Right atrium auricular region (tissue), 2 donors: ENCODE results near the gene CPPED1. TPM values are rescaled to one million over a fixed set of nuclear protein-coding genes. Genes with fewer than 3 reads are reported as not detected.
"Not testable (repeated sequence)": the region's sequence is repeated elsewhere in the genome, so short reads cannot be mapped to it uniquely, and the experiment has no call there.

Experiments
- DNase-seq: peaks from one replicate; pipeline ENCODE4 v3.0.0-alpha.2; 2019; ENCODE audit warnings: low spot score
- H3K27ac ChIP-seq, 2 donors: fragments of 200-600 bp; sonication (generic); 1 replicate in 1 of 2; 2 replicates in 1 of 2; pipeline ENCODE4 v1.5.1; 2016 to 2019
- H3K27me3 ChIP-seq, 2 donors: fragments of 200-600 bp; sonication (generic); one replicate each; pipeline versions ENCODE4 v1.5.1 to v1.6.0; 2017 to 2019
- H3K36me3 ChIP-seq: fragments of 200-600 bp; sonication (generic); one replicate; pipeline ENCODE4 v1.5.1; 2016
- H3K4me1 ChIP-seq, 2 donors: fragments of 200-600 bp; sonication (generic); one replicate each; pipeline versions ENCODE4 v1.5.1 to v1.6.0; 2017 to 2019
- H3K4me3 ChIP-seq, 2 donors: fragments of 200-600 bp; sonication (generic); 1 replicate in 1 of 2; 2 replicates in 1 of 2; pipeline ENCODE4 v1.5.1; 2017 to 2019; ENCODE audit warnings: mild to moderate bottlenecking in 1 of 2, moderate library complexity in 1 of 2
- H3K9me3 ChIP-seq, 2 donors: fragments of 200-600 bp; sonication (generic); one replicate each; pipeline ENCODE4 v1.5.1; 2019
- CTCF ChIP-seq, 2 donors: fragments of 200-600 bp; sonication (generic); IDR thresholded peaks; one replicate each; pipeline ENCODE4 v1.5.1; 2019; ENCODE audit warnings: antibody characterized with exemption in 2 of 2
- total RNA-seq, 2 donors: library from RNA; depleted of rRNA; stranded (reverse); fragments of >200 nt; gene quantifications; one replicate each; pipeline ENCODE4 v1.1.0, GENCODE V29; 2016

Gene CPPED1
- total RNA-seq, 2 donors from 2014 or later = 5.9 to 6.4 TPM

GRCh38 chr16:12819126-12820117, 15.7 kb upstream of the CPPED1 start:
- peak; percentile 70 for DNase-seq
- no peak overlapping the region for H3K27ac ChIP-seq
- H3K9me3 ChIP-seq = no peaks in the 10 kb centered on the region
- peak; percentile 72 to 89 for TF ChIP-seq CTCF (IDR thresholded peaks at IDR 0.05)
- no peaks in the 10 kb centered on the region for H3K36me3 ChIP-seq
- H3K4me3 ChIP-seq = no peak overlapping the region
- H3K27me3 ChIP-seq = no peaks in the 10 kb centered on the region
- no peaks in the 10 kb centered on the region for H3K4me1 ChIP-seq

- H3K36me3 ChIP-seq = no peaks in the 10 kb centered on the region
- H3K4me1 ChIP-seq = no peaks in the 10 kb centered on the region
- no peak overlapping the region for H3K4me3 ChIP-seq
- TF ChIP-seq CTCF (IDR thresholded peaks at IDR 0.05) = no peak
- no peaks in the 10 kb centered on the region for H3K27me3 ChIP-seq
- DNase-seq = no peak
- no peaks in the 10 kb centered on the region for H3K9me3 ChIP-seq
- no peak overlapping the region for H3K27ac ChIP-seq
Measured at GRCh38 chr16:12818326-12818725, 14.6 kb upstream of the CPPED1 start.

- not testable (repeated sequence) for H3K9me3 ChIP-seq, DNase-seq, H3K4me1 ChIP-seq, H3K27me3 ChIP-seq, H3K27ac ChIP-seq, H3K36me3 ChIP-seq, H3K4me3 ChIP-seq
Measured at GRCh38 chr16:12816791-12817214, 13.1 kb upstream of the CPPED1 start.

- H3K4me3 ChIP-seq = no peak overlapping the region
- no peaks in the 10 kb centered on the region for H3K27me3 ChIP-seq
- no peaks in the 10 kb centered on the region for H3K36me3 ChIP-seq
- no peak overlapping the region for H3K27ac ChIP-seq
- no peaks in the 10 kb centered on the region for H3K4me1 ChIP-seq
- DNase-seq = no peak
- TF ChIP-seq CTCF (IDR thresholded peaks at IDR 0.05) = no peak
- H3K9me3 ChIP-seq = no peaks in the 10 kb centered on the region
Measured at GRCh38 chr16:12815361-12815760, 11.7 kb upstream of the CPPED1 start.

- not testable (repeated sequence) for H3K27ac ChIP-seq, H3K27me3 ChIP-seq, H3K4me1 ChIP-seq, H3K4me3 ChIP-seq, DNase-seq, H3K9me3 ChIP-seq, H3K36me3 ChIP-seq
Measured at GRCh38 chr16:12813734-12814133, 10.0 kb upstream of the CPPED1 start.

- DNase-seq, H3K27ac ChIP-seq: not testable (repeated sequence)
Measured at GRCh38 chr16:12813321-12813720, 9.6 kb upstream of the CPPED1 start.

GRCh38 chr16:12811441-12812383, 8.0 kb upstream of the CPPED1 start:
- Histone ChIP-seq H3K36me3 (no peaks in the 10 kb centered on the region), H3K27me3 (no peaks in the 10 kb centered on the region), H3K4me1 (no peaks in the 10 kb centered on the region), H3K9me3 (no peaks in the 10 kb centered on the region), H3K4me3 (no peak overlapping the region), H3K27ac (no peak overlapping the region)
- DNase-seq = no peak
- TF ChIP-seq CTCF (IDR thresholded peaks at IDR 0.05) = no peak

More at GRCh38 chr16:12813321-12813720, 9.6 kb upstream of the CPPED1 start:
- H3K36me3 ChIP-seq, H3K9me3 ChIP-seq, H3K4me1 ChIP-seq, H3K4me3 ChIP-seq, H3K27me3 ChIP-seq: not testable (repeated sequence)
